Stimulated activated CD4-positive, alpha-beta T cell treated with anti-CD3 and anti-CD28 coated beads, Interleukin-1b, Interleukin-23, amount 100 ng/mL, for 48 hours (primary cell): ENCODE measurements around the gene CBX4.

Experiments used
- DNase-seq: peaks from one replicate; pipeline ENCODE4 v3.0.0-alpha.2; 2020

The CBX4 gene

DNA sequence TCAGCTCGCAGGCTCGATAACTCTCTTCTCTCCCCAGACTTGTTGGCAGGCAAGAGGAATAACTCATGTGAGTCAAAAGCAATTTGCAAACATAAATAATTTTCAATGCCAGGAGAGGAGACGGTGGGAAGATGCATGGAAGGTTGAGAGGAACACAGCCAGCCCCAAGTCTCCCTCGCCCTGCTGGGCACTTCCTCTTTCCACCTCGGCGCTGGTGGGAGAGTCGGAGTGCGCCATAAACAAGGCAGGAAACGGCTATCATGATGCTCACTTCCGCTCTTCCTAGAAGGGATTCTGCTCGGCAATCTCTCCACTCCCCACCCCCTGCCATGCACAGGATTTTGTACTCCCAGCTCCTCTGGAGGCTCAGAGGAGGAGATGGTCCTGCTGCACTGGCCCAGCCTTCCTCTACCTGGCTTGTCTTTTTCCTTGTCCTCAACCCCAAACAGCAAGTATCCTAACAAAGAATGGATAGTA, 13.0 kb downstream of the CBX4 start:
- no peak for DNase-seq

DNA sequence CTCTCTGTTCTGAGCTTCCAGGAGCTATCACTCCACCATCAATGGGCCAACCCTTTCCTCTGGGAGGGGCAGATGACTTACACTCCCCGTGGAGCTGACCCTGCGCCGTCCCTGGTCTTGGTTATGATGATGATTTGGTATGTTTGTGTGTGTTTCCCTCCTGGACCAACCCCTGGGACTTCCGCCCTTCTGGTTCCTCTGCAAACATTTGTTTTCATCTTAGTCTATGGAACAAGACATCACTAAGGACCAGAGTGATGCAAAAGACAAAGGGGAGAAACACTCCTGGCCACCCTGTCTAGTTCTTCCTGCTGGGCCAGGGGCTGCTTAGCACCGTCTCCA, 13.7 kb downstream of the CBX4 start:
- DNase-seq, result no peak

DNA sequence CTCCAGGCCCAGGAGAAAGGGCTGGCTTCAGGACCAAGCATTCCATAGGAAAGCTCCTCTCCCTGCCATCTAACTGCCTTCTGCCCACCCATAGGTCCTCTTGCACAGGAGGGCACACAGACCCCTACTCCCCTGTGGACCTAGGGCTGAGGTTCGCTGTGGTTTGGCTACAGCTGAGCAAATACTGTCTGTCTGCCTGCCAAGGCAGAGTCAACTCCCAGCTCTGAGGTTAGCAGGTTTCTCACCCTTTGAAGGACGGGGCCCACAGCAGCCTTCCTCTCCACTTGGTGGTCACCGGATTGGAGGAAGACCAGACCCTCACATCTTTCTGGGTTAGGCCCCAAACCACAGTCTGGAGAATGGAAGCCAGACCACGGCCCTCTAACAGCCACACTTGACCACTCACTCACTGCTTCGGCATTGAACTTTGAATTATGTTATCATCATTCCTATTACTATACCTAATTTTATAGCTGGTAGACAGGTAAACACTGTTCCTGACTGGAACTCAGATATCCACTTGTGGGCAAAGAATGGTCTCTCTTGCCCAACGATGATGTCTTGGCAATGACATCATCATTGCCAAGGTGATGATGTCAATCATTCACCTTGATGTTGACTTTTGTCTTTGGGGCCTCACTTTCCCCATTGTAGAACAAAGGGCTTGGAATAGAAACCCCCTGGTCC, 14.2 kb downstream of the CBX4 start:
- no peak for DNase-seq

DNA sequence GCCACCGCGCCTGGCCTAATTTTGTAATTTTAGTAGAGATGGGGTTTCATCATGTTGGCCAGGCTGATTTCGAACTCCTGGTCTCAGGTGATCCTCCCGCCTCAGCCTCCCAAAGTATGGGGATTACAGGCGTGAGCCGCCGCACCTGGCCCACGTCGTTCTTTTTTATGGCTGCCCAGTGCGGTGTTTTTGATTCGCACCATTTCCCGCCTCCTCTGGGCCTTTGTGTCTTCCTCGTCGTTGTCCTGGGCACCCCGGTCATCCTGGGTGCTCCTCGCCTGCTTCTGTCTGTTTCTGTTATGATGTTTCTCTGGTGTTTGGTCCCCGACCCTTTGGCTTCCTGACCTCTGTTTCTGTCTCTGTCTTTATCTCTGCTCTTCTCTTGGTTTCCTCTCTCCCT, 15.0 kb downstream of the CBX4 start:
- DNase-seq, result no peak

DNA sequence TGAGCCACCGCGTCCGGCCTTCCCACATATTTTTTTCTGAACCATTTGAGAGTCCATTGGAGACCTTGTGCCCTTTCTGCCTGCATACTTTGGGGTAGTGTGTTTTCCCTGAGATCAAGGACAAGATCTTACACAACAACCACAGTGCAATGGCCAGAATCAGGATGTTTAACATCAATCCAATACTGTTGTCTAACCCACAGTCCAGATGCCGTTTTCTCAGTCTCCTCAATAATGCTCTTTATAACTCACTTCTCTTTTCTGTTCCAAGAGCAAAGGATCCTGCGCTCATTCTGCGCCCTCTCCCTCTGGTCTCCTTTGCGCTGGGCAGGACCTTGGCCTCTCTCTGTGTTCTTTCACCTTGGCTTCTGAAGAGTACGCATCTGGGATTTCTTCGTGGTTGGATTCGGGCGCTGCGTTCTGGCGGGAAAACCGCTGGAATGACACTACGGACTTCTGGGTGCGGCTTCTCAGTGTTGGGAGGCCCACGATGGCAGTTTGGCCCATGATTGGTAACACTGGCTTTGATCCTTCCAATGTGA, 16.6 kb downstream of the CBX4 start:
- DNase-seq, result no peak

DNA sequence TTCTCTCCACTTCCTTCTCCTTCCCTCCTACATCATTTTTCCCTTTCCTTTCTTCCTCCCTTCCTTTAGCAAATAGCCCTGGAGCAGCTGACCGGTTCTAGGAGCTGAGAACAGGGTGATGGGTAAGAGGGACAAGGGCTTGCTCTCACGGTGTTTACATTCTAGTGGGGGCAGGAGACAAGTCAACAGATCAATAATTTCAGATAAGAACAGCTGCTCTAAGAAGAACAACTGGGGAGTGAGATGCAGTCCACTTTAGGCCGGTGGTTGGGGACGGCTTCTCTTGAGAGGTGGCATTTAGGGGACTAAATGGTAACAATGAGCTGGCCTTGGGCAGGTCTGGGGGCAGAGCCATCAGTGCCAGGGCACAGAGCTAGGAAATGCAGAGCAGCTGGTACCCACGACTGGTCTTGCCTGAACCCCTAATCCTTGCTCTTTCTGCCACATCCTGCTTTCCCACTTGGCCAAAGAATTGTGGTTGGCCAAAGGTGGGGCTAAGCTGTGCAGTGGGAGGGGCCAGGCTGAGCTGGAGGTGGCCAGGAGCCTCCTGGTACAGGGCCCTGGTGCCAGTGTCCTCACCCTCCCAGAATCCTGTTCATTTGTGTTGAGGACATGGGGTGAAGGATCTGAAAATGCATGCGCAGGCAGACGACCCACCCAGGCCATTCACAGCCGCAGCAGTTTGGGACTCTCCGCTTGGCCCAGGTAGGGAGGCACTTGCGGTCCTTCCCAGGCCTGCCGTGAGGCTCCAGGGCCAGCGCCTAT, 17.7 kb downstream of the CBX4 start:
- DNase-seq, result no peak

DNA sequence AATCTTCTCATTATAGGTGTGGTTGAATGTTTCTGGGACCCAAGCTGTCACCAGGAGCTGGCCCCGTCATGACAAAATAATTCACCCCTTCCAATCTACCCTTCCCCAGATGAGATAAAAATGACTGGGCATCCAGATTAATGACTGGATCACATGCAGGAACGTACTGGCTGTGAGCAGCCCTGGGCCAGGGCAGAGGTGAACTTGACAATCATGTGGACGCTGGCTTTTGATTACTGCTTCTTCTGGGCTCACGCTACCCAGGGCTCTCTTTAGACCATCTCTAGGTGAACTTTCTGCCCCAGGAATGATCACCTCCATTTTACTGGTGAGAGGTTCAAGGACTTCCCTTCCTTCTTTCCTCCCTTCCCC, 18.3 kb downstream of the CBX4 start:
- DNase-seq, result no peak

DNA sequence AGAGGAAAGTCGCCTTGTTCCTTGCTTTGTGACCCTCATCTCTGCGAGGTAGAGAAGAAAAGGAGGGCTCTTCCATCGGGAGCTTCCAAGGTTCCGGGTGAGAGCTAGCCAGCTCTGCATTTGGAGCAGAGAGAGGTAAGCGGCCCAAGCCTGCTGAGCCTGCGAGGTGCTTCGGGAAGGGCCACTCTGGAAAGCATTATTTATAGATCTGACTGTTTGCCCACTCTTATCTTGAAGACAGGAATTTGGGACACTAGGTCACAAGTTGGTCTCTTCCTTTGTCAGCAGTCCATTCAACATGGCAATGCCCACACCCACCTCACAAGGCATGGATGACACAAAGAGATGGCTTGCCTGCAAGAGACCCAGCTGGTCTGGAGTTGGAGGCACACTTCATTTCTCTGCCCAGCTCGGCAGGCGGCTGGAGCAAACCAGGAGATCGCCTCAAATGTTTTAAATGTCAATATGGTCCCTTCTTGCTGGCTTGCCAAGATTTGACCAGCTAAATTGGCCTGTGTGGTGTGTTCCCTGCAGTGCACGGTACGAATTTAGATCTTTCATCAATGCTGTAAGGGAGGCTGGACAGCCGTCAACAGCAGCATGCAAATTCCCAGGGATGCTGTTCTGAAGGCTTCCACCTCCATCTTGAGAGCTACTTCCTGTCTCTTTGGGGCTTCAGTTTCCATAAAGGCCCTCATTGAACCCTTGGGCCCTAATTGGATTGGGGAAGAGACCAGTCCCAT, 19.5 kb downstream of the CBX4 start:
- no peak for DNase-seq

DNA sequence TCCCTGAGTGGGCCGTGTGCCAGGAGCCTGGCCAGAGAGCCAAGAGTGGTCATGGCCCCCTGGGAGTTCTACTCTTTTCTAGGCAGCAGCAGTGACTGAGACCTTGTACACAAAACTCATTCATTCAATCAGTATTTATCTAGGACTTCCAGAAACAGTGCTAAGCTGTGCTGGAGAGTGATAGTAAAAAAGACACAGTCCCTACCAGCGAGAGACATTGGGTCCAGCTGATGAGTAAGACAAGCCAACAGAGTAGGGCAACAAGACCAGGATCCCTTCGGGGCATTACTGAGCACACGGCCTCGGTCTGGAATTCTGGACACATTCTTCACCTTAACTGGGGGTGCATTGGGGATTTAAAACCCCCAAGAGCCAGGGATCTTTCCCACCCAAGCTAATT, 20.2 kb downstream of the CBX4 start:
- no peak for DNase-seq

DNA sequence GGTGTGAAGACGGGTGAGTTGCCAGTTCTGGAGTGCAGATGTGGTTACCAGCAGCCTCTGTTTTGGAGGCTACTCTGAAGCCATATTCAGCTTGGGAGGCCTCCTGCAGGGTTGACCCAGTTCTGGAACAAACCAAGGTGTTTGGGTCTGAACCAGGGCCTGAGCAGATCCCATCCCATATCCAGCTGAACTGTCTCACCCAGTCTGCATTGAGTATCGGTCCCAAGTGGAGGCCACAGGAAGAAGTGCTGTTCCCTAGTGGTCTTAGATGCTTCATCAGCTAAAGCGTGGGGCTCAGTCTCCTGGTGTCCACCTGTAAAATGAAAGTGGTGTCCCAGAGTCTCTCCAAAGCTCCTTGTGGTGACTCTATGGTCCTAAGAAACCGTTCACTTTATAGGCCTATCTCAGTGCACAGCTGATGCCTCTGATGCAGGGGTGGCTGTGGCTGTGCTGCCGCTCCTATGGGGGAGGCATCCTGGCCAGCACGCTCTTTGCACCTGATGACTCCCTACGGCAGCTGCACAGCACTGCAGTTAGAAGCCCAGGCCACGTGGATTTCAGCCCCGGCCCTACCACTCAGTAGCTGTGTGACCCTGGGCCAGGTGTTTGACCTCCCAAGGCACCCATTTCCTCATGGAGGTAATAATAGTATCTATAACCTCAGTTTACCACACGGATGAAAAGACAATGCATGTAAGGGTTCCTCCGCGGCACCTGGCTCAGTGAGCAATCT, 21.0 kb downstream of the CBX4 start:
- no peak for DNase-seq

DNA sequence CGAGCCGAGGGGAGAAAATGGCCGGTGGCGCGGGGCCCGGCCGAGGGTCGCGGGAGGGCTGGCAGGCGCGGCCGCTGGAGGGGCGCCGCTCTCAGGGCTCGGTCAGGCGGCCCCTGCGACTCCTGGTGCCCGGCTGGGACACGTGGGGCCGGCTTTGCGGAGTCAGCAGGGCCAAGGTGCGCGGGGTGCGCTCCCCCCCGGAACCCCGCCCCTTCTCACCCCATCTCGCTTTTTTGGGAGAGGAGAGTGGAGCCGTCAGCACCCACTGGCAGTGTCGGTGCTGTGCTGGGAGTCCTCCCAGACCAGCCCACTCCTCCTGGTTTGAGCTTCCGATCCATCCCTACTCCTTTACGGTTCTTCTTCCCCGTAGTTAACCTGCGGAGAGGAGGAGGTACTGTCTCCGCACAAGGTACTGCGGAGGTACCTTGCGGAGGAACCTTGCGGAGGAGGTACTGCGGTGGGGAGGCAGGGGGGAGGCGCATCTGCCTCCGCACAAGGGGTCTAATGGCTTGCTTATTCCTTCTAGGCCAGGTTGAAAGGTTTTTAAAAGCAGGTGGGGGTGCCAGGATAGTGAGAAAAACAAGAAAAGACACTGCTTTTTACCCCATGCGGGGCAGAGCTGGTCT, 23.3 kb downstream of the CBX4 start:
- no peak for DNase-seq

DNA sequence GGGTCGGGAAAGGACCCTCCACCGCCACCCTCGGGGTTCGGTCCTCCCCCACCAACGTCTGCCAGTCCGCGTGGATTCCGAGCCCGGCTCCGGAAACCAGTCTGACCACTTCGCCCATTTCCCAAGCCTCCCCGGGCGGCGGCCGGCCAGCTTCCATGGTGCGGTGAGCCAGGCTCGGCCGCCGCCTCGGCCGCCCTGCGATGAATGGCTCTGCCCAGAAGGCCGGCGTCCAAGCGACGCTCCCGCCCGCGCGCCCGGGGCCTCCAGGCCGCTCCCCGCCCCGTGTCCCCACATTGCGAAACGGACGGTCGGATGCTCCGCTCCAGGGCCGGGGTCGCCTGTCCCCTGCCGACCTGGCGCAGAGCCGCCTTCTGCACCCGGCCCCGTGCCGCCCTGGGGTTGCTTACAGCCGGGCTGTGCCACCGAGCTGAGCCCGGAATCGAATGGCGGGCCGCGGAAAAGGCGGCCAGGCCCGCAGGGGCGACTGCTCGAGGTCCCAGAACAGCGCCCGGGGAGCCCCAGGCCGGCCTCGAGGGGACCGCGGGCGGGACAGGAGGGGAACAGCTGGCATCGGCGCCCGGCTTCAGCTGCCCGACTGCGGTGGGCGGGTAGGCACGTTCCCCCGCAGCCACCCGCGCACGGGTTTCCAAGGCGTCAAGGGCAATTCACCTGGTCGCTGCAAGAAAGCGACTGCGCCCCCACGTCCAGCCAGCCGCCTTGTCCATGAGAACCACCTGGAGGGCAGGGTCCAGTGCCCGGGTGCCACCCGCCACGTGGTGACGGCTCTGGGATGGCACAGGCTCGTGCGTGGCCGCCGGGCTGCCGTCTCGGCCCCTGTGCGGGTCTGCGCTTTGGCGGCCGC, 24.0 kb downstream of the CBX4 start:
- DNase-seq, result no peak

DNA sequence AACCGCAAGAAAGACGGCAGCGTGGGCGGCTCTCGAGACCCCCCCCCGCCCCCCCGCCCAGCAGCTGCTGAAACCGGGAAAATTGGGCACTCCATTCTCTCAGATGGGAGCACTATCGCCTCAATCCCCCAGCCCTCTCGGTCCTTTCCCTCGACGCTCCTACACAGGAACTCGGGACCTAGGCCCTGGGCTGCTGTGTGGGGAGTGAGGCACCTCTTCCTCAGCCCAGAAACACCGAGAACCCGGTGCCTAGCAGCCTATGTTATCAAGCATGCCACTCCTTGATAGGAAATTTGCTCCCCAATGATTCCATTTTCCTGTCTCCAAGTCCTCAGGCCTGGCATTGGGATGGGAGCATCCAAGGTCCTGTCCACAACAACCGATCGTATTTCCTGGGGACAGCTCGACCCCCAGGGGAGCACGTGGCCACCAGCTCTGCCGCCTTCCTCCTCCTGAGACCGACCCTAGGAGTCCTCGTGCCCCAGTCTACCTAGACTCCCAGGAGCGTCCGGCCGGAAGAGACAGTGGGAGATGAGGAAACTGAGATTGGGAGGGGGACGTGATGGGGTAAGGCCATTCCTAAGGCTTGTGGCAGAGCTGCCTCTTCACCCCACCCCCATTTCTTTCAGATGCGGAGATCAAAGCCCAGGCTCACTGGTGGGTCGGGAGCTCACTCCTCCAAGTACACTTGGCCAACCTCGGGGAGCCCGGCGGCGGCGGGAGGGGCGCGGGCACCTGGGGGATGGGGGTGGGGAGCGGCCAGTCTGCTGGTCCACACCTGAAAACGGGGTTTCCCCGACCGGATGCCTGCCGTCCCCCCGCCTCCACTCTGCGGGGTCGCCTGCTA, 24.9 kb downstream of the CBX4 start:
- DNase-seq, result no peak

DNA sequence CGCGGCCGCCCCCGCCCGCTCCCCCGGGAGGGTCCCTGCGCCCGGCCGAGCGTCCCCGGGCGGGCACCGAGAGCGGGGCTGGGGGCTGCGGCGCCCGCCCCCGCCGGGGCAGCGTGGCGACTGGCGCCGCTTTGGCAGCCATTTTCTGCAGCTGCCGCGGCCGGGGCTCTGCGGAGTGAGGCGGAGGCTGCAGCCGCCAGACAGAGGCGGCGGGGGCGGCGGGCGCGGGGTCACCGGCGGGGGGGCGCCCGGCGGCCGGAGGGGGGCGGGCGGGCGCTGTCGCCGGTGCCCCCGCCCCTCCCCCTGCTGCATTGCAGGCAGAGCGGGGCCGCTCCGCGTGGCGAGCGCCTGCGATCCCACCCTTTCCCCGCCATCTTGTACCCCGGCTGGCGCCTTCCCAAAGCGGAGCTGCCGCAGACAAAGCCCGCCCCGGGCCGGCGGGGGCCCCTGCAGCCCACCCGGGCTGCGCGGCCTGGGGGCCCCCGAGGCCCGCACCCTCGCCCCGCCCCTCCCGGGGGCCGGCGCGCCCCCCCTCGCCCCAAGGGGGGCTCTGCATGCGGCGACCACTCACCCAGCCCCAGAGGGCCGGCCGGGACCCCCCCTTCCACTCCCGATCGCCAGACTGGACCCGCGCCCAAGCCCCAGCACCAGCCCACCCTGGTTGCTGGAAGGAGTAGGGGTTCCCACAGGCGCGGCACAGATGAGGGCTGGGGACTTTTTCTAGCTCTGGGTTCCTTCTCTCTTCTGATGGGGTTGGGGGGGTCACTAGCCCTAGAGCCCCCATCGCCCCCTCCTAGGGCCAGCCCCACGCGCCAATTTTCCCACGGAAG, 25.7 kb downstream of the CBX4 start:
- DNase-seq, result no peak

DNA sequence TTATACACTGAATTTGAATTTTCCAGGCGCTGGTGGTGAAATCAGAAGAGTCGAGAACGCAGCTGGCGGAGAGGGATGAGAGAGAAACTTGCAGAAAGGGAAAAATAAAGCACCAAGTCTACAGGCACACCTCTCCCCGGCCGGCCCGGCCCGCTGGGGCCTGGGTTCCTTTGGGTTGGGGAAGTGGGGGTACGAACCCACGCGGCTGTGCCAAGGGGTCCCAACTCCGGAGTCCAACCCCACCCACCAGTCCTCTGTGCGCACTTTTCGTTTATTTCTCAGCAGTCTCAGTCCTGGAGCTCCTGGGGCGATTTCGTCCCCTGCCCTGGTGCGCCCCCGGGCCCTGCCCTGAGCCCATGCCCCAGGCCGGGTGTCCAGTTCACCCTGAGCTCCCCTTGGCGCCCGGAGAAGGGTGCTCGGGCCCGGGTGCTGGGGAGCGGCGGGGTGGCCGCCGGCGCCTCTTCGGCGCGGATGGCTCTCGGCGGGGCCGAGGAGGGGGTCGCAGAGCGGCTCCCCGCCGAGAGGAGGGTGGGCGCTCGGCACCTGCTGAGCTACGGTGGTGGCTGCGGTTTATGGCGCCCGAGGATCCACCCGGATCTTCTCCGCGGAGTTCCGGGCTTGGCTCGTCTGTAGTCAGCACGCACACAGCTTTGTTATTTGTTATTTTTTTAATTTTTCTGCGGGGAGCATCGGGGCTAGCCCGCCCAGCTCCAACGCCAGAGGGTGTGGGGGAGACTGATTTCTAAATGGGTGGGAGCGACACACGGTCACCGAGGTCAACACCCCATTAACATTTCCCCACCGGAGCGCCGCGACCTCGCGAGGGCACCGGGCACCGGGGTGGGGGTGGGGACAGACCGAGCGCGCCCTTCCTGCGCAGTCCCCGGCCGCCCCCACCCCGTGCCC, 26.6 kb downstream of the CBX4 start:
- no peak for DNase-seq

DNA sequence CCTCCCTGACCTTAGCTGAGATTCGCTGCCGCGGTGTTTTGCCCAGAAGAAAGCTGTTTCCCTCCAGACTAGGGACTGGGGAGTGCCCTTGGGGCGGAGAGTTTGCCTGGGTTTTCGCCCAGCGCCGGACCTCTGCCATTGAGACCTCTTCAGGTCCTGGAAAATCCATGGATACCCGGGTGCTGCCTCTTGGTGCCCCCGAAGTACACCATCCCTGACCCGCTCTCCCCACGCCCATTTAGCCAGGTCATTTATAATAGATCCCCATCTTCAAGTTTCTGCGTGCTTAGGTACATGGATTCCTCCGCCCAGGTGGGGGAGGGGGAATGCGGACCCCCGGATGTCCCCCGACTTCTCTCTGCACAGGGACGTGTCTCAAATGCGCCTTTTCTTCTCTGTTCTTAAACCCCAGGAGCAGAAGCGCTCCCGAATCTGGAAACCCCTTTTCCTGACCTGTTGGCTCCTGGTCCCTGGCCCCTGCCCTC, 27.3 kb downstream of the CBX4 start:
- DNase-seq, result no peak

DNA sequence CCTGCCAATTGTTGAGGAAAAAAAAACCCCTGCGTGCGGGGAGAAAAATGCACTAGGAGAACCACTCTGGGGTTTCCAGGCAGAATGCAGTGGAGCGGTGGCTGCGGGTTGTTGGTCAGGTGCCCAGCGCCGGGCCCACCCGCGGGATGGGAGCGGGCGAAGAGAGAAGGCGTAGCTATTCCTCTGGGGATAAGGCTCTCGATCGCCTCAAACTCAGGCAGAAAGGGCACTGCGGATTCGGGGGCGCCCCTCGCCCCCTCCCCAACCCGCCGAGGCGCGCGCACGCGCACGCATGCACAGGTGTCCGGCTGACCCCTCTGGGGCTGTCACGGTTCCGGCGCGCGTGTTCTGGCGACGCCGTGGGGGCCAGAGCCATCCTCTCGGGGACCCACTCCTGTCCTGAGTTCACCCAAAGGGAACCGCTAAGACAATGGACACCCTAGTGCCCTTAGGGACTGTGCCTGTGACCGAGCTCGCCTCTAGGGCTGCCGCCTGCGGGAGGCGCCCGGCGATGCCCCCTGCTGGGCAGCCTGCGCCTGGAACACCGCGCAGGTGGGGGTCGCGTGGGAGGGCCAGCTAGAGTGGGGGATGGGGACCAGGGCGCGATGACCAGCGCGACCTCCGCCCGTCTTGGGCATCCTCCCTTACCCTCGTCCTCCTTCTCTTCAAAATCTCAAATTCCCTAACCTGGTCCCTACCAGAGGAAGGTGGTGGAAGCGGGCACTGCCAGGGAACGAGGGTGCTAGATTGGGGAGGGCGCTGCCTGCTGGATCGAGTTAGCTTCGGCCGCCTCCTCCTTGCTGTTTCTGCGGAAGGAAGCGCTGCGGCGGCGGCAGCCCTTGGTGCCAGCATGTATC, 28.0 kb downstream of the CBX4 start:
- DNase-seq, result no peak
